IPS-NIHi11 (cell line): ENCODE results near the gene TRIM15.
"Not testable (repeated sequence)": the region's sequence is repeated elsewhere in the genome, so short reads cannot be mapped to it uniquely, and the experiment has no call there.

Experiments used
- DNase-seq: peaks from one replicate; pipeline ENCODE4 v3.0.0; 2012; ENCODE audit warnings: mixed read lengths, low spot score

Gene TRIM15

DNA sequence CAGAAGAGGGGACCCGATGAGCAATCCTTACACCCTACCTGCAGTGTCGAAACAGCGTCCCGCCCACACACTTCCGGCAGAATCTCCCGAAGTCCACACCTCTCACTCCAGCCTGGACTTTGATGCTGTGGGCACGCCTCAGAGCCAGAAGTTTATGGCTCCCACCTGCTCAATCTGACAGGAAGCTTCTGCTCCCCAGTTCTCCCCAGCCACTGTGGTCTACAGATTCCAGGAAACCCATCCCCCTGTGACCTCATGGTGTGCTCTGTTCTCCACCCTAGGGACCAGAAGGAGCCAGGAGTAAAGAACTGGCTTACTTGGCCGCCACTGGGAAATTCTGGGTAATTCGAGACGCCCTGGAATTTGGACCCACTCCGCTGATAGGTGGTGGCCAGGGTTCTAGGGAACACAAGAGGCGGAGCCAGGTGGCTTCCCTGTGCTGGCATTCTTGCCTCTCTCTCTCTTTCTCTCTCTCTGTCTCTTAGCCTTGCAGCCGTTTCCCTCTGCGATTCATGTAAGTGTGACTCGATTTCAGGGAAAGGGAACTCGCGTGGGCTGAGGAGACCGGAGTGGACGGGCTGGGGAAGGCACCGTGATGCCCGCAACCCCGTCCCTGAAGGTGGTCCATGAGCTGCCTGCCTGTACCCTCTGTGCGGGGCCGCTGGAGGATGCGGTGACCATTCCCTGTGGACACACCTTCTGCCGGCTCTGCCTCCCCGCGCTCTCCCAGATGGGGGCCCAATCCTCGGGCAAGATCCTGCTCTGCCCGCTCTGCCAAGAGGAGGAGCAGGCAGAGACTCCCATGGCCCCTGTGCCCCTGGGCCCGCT, at the start of gene TRIM15:
TRIM15 (plus strand) TSS at position 457 of the 828 bp plus-strand sequence; CDS start at position 596, 139 bp downstream.
- peak; percentile 46 for DNase-seq

DNA sequence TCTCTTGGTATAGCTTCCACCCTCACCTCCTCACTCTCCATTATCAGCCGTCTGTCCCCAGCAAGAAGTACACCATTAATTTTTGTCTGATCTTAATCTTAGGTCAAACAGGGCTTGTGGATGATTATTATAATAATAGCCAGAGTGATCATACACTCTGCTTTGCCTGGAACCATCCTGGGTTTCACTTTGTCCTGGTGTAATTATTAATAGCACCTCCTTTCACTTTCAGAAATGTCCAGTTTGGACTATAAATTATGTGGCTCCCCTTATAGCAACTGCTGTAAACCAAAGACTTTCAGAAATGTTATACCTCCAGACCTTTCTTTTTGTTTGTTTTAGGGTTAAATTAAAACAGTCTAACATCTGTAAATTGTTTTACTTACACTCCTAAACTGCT, 49.5 kb upstream of the TRIM15 start:
- DNase-seq, result no peak

DNA sequence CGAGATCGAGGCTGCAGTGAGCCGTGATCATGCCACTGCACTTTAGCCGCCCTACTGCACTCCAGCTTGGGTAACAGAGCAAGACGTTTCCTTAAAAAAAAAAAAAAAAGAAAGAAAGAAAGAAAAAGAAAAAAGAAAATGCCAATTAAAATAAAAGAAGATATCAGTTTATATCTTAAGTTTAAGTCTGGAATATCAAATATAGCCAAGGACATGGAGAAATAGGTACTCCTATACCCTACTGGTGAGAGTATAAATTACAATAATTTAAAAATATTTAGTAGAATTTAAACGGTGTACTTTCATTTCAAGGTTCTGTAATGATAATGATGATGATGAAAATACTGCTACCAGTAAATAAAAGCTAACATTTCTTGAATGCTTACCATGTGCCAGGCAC, 46.6 kb upstream of the TRIM15 start:
- no peak for DNase-seq

DNA sequence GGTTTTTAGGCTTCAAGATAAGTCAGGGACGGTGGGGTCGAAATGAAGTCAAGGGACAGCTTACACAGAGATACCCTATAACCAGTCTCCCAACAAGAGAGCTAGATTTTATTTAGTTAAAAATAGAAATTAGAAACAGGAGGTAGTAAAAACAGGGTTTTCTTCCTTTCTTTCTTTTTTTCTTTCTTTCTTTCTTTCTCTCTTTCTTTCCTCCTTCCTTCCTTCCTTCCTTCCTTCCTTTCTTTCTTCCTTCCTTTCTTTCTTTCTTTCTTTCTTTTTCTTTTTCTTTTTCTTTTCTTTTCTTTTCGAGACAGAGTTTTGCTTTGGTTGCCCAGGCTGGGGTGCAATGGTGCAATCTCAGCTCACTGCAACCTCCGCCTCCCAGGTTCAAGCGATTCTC, 44.7 kb upstream of the TRIM15 start:
- not testable (repeated sequence) for DNase-seq

DNA sequence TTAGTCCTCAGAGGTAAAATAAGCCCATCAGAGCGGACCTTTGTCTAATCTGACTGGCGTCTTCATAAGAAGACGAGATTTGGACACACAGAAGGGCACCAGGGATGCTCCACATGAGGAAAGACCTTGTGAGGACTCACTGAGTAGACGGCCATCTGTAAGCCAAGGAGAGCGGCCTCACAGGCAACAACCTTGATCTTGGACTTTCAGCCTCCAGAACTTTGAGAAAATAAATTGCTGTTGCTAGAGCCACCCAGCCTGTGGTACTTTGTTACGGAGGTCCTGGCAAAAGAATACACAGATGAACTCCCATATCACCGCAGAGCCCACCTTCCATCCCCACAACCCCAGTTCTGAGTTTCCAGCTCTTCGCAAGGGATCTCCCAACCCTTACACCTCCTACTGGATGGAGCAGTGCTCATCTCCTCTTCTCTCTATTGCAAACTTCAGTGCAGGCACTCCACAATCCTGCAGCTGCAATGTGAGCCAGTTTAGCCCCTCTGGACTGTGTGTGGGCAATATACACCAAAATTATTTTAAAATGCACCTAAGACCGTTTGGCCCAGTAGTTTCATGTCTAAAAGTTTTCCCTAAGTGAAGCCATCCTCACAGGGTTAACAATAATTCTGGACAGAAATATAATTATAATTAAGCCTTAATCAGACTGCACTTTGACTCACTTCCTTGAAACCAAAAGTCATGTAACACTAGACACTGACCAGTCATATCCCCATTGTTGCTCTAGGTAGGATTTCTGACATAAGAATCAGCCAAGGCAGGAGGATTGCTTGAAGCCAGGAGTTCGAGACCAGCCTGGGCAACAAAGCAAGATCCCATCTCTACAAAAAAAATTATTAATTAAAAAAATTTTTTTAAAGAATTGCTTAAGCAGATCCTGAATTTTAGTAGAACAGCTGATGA, 41.6 kb upstream of the TRIM15 start:
- no peak for DNase-seq

DNA sequence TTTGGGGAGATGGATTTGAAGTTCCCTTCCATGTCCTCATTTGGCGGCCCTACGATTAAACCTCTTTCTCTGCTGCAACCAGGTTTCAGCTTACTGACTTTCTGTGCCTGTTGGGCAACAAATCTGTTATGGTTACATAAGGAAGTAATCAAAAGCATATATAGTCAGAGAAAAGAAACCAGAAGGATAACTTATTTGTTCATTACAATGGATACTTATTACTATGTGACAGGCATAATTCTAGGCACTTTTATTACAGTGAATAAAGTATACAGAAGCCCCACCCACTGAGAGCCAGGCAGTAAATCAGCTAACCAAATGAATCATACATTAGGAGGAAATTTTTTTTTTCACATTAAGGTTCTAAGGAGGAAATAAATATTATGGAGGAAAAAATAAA, 40.8 kb upstream of the TRIM15 start:
- DNase-seq, result no peak

DNA sequence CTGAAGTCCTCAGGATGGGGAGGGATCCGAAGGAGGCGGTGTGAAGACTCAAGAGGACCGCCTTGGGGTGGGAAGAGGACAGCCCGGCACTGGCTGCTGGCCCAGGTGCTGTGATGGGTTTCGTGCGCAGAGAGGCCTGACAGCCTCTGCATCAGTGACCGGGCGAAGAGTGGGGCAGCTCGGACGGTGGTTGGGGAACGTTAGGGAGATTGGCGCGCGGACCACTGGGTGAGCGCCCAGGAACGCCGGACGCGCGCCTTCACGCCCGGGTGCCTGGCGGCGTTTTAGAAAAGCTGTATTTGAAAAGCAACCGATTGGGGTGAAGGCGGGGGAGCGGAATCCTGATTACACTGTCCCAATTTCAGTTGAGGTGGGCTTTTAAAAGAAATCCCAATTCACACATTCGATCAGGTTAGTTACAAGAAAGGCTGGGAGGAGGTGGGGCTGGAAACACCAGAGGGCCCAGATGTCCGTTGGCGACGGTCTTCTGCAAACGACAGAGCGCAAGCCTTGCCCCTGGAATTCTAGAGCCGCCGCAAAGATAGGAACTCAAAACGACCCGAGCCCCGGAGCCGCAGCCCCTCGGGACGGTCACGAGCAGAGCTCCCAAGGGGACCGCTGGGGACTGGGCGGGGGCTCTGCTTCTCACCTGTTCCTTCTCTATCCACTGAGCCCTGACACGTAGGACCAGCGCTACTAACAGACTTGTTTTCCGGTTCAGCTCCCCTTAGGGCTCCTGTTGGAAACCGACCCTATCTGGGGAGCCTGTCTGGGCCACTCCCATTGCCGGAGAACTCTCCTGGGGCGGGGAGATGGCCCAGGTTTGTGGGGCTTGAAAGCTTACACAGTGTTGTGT, 35.9 kb upstream of the TRIM15 start:
- DNase-seq, result peak; percentile 32

DNA sequence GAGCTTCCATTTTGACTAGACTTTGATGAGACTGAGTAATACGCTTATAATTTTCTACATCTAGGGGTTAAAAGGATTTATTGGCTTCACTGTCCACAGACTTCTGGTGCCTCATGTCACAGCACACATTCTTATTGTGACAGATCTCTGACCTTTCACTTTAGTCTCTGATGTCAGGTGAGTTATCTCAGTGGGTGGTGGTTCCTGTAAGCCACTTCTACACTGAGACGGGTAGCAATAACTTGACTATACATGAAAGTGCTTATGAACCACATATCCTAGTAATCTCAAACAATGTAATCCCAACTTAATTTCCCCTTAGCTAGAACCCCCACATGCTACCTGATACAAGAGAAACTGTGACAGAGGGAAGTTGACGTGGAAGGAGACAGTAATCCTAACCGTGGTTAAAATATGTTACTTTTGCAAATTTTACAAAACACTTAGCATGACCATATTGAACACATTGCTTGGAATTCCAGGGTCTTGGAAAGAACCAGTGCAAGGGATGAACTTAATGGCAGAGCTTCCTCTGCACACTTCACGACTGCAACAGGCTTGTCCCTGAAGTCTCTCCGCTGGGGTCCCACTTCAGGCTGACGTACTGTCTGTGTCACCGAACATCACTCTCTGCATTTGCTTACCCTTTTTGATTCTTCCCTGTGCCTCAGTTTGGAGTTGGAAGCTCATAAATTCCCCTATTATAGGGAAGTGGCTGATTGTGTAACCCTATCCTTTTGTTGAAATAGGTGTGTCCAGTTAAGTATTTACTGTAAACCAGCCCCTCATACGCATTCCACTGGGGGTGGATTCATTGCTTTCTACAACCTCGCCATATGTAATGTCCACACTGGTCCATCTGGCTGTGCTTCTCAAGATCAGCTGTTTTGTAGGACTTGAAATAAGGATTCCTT, 33.8 kb upstream of the TRIM15 start:
- no peak for DNase-seq

DNA sequence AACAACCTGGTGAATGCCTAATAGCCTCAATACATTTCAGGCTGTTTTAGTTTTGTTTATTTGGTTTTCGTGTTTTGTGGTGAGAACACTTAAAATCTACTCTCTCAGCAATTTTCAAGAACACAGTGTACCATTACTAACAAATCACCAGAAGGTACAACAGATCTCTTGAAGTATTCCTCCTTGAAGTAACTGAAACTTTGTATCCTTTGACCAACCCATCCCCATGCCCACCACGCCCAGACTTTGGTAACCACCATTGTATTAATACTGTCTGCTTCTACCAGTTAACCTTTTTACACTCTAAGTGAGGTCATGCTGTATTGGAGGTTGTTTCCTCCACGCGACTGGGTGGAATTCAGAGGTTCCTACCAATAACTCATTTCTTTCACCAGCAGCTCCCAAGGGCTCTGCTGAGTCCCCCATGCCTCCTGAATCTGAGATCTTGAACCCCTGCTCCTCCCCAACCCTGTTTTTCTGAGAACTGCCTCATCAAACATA, 33.1 kb upstream of the TRIM15 start:
- no peak for DNase-seq

DNA sequence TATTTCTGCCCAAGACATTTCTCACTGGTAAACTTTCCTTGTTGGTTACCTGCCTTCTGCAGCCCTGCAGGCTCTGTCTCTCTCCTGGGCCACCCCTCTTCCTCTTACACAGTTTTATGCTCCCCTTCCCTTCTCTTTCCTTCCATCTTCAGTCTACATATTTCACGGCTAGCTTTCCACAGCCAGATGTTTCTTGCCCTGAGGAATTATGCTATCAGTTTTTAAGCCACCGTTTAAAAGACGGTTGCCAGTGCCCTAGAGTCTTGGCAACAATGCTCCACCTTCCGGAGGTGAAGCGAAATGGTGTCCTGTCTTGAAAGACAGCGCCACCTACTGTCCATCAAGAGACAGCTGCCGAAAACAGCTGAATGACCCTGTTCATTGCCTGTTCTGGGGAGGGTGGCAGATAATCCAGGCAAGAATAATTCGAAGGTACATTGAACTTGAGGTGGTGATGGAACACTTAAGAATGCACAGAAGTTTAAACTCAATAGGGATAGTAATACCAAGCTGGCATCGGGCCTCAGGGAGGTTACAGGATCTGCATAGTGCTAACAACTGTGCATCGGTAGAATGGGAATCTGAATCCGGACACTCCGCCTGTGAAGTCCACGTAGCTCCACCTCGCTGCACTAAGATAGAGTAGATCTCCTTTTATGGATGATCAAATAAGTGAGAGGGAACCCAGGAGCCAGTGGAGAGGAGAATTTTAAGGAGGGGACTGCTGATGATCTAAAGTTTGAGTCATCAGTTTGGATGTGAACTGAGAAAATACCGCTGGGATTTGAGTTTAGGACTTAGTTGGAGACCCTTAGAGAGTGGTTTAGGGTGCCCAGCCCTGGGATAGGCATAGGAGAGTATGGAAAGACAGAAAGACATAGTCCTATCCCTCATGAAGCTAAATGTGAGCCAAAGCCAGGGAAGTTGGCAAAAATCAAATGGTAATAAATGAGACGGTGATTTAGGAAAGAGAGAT, 32.2 kb upstream of the TRIM15 start:
- peak; percentile 87 for DNase-seq

DNA sequence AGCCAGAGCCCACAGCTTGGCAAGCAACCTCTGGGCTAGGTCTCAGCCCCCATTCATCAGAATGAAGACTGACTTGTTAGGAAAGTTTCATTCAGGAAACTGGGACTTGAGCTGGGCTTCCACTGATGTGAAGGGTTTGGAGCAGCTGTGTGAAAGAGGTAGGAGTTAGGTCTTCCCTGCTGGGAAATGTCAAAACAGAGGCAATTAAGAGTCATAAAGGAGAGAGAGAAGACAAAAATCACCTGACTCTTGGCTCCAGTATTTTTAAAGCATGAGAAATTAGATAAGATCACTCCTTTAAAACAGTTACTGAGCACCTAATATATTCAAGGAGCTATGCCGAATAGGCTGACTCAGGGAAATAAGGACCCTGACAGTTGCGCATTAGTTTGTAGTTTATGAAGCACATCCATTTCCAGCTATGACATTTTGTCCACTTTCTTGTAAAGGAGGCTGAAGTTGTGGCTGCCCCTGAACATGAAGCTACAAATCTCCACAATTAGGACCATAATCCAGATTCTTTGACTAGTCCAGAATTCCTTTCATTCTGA, 31.3 kb upstream of the TRIM15 start:
- DNase-seq, result no peak

DNA sequence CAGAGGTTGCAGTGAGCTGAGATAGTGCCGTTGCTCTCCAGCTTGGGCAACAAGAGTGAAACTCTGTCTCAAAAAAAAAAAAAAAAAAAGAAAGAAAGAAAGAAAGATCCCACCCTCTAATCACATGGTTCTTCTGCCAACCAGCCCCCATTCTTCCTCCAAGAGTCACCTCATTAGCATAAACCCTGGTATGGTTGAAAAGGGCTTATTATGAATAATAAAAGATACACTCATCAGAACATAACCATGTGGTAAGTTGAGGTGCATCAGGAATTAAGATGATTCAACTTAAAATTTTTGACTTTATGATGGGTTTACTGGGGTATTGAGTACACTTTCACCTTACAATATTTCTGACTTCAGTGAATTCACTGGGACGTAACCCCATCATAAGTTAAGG, 28.2 kb upstream of the TRIM15 start:
- DNase-seq, result no peak

DNA sequence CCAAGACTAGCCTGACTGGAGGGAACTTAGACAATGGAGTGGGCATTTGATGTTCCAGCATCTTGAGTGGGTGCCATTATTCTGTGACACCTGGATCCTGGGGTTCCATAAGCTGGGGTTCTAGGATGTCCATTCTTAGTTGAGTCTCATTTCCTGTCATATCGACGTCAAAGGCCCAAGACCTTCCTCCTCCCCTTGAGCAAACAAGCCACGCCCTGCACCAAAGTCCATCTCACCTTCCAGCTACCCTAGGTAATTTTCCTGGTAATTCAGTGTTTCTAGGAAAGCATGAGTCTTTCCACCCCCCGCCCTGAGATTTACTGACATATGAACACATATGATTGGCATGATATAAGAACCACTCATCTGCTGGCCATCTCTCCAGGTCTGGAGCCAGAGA, 27.6 kb upstream of the TRIM15 start, which contains the start of gene TRIM40:
TRIM40 (plus strand) TSS at position 384 of the 400 bp plus-strand sequence. CDS start 897 bp downstream, outside the sequence.
- DNase-seq, result no peak

DNA sequence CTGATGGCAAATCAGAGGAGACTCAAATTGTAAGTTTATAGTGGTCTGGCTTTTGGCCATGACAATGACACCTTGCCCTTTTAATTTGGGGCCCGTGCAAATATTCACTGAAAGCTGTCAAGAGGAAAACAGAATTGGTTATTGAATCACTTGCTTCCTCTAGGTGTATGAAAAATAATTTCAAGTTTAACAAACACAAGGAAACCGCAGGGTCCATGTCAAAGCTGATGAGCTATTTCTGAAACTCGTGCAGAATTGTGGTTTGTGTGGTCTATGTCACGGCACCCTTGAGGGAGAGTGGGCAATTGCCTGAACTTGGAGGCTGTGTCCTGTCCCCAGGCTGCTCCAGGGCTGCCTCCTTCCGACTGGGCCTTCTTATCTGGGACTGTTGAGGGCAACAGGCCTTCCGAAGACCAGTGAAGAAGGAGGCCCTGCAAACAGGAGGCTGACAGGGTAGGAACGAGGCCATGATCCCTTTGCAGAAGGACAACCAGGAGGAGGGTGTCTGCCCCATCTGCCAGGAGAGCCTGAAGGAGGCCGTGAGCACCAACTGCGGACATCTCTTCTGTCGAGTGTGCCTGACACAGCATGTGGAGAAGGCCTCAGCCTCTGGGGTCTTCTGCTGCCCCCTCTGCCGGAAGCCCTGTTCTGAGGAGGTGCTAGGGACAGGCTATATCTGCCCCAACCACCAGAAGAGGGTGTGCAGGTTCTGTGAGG, 26.6 kb upstream of the TRIM15 start:
- no peak for DNase-seq

DNA sequence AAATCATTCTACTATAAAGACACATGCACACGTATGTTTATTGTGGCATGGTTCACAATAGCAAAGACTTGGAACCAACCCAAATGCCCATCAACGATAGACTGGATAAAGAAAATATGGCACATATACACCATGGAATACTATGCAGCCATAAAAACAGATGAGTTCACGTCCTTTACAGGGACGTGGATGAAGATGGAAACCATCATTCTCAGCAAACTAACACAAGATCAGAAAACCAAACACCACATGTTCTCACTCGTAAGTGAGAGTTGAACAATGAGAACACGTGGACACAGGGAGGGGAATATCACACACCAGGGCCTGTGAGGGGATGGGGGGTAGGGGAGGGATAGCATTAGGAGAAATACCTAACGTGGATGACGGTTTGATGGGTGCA, 23.1 kb upstream of the TRIM15 start:
- DNase-seq, result not testable (repeated sequence)

DNA sequence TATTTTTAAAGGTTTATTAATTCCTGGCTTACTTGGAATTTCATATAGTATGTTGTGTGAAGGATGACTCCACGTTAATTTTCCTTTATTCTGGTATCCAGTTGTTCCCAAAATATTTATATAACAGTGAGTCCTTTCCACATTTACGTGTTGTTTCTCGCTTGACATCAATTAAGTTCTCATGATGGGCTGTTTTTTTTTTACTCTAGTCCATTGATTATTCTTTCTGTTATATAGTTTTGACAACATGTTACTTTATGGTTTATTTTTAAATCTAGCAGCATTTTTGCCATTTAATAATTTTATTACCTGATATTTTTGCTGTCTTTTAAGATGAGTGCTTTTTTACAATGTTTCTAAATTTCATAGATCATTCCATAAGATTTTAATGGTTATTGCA, 20.7 kb upstream of the TRIM15 start:
- DNase-seq, result no peak

DNA sequence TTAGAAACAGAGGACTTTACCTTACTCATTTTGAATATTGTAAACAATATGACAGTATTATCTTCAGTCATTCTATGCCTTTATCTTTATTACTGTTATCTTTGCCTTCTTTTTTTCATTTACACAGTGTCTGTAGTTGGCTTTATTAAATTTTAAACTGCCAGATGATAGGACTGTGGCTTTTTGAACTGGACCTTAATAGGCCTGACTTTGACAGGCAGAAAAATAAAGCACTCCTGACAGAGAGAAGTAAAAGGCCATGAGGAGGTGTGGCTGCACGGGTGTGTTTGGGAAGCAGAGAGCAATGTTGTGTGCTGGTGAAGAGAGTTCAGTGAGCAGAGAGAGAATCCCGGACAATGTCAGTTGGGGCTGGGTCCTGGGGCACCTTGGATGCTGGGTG, 19.6 kb upstream of the TRIM15 start:
- no peak for DNase-seq

DNA sequence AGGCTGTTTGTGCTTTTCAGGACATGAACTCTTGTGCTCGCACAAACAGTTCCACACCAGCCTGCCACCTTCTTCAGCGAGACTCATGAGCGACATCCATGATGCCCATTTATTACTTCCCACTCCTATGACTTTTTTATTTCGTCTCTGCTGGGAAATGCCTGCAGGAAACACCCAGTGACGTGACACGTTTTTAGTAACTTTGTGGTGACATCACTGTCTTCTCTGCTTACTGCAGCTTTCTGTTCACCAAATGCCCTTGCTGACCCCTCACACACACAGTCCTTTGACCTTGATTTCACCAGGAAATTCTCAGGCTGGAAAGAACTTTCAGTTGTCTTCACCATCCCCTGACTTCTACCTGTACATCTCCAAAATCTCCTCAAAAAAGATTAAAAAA, 18.5 kb upstream of the TRIM15 start:
- no peak for DNase-seq
